ENCODE measurements around the gene RHBDD2. TPM values are rescaled to one million over a fixed set of nuclear protein-coding genes. Genes with fewer than 3 reads are reported as not detected.
A peak's percentile ranks its signal among the peaks of the same experiment; 100 is the strongest.

The RHBDD2 gene
- total RNA-seq, 2 experiments from 2014 or later, result 199 to 208 TPM

DNA sequence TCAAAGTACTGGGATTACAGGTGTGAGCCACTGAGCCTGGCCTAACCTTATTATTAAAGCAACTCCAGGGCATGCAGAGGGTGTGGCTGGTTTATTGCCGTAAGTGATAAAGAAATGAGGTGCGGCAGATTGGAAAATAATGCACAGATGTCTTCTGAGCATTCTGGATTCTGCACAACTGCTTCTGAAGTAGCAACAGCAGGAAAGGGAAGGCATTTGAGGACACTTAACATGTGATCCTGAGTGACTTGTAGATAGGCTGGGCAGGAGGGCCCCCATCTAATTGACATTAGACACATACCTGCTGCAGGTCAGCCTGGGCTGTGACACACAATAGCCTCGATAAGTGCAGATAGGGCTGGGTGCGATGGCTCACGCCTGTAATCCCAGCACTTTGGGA is 5.6 kb downstream of the RHBDD2 start:
- Histone ChIP-seq H3K9me3 (ENCODE audit: control insufficient read depth in 1 of 2, insufficient read depth in 1 of 2, low read length in 2 of 2) (no peaks in the 10 kb centered on the region), H3K4me1 (ENCODE audit: insufficient read depth, low read length) (peaks cover 23% of the 10 kb centered on the region), H3K36me3 (ENCODE audit: insufficient read depth, low read length) (peaks cover 80% of the 10 kb centered on the region), H3K4me3 (ENCODE audit: low read length) (no peak overlapping the region), H3K27me3 (ENCODE audit: control insufficient read depth in 1 of 2, insufficient read depth in 2 of 2, low read length in 2 of 2) (no peaks in the 10 kb centered on the region), H3K27ac (ENCODE audit: low read depth in 1 of 2, low read length in 2 of 2) (no peak overlapping the region)
- TF ChIP-seq, protein P1, sequence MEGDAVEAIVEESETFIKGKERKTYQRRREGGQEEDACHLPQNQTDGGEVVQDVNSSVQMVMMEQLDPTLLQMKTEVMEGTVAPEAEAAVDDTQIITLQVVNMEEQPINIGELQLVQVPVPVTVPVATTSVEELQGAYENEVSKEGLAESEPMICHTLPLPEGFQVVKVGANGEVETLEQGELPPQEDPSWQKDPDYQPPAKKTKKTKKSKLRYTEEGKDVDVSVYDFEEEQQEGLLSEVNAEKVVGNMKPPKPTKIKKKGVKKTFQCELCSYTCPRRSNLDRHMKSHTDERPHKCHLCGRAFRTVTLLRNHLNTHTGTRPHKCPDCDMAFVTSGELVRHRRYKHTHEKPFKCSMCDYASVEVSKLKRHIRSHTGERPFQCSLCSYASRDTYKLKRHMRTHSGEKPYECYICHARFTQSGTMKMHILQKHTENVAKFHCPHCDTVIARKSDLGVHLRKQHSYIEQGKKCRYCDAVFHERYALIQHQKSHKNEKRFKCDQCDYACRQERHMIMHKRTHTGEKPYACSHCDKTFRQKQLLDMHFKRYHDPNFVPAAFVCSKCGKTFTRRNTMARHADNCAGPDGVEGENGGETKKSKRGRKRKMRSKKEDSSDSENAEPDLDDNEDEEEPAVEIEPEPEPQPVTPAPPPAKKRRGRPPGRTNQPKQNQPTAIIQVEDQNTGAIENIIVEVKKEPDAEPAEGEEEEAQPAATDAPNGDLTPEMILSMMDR (IDR thresholded peaks at IDR 0.05), result no peak
- intact Hi-C loops (cut with DNase I, micrococcal nuclease), result loop anchor here in 1 of 2 experiments (5.0 kb wide), 1 partner anchor 123 kb away; no protein-coding TSS in a partner anchor
- H3K27me3 Mint-ChIP-seq, result no peaks in the 10 kb centered on the region
- H3K4me3 Mint-ChIP-seq, result no peak overlapping the region
- H3K4me1 Mint-ChIP-seq (ENCODE audit: low read depth), result peaks cover 12% of the 10 kb centered on the region
- ChIA-PET CTCF (no interaction called here), POLR2A (no interaction called here)
- H3K27ac Mint-ChIP-seq, result no peak overlapping the region
- no peaks in the 10 kb centered on the region for H3K9me3 Mint-ChIP-seq
- DNase-seq (no peak), ATAC-seq (ENCODE audit: poor library complexity) (no peak)
- H3K36me3 Mint-ChIP-seq (ENCODE audit: low read depth), result peaks cover 88% of the 10 kb centered on the region

DNA sequence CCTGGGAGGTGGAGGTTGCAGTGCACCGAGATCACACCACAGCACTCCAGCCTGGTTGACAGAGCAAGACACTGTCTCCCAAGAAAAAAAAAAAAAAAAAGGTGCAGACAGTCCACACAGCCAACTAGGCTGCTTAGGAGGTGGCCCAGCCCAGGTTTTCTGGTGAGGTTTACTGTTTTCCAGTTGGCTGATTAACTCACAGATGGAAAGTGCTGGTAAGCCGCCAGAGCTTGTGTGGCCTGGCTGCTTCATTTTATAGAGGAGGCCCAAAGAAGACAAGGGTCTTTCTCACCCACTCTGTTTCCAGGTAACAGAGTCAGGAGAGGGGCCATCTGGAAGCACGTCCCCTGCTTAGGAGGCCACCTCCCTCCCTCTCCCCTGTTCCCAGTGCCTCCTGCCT is 6.2 kb downstream of the RHBDD2 start:
- H3K9me3 Mint-ChIP-seq, result no peaks in the 10 kb centered on the region
- POLR2A ChIA-PET, result no interaction called here
- Histone ChIP-seq H3K27ac (ENCODE audit: low read depth in 1 of 2, low read length in 2 of 2) (no peak overlapping the region), H3K4me3 (ENCODE audit: low read length) (no peak overlapping the region), H3K27me3 (ENCODE audit: control insufficient read depth in 1 of 2, insufficient read depth in 2 of 2, low read length in 2 of 2) (no peaks in the 10 kb centered on the region), H3K4me1 (ENCODE audit: insufficient read depth, low read length) (peaks cover 17% of the 10 kb centered on the region), H3K9me3 (ENCODE audit: control insufficient read depth in 1 of 2, insufficient read depth in 1 of 2, low read length in 2 of 2) (no peaks in the 10 kb centered on the region), H3K36me3 (ENCODE audit: insufficient read depth, low read length) (peaks cover 80% of the 10 kb centered on the region)
- CTCF ChIA-PET, result no interaction called here
- no peaks in the 10 kb centered on the region for H3K27me3 Mint-ChIP-seq
- no peak overlapping the region for H3K4me3 Mint-ChIP-seq
- no peak for ATAC-seq (ENCODE audit: poor library complexity)
- H3K36me3 Mint-ChIP-seq (ENCODE audit: low read depth), result peaks cover 88% of the 10 kb centered on the region
- peaks cover 6% of the 10 kb centered on the region for H3K4me1 Mint-ChIP-seq (ENCODE audit: low read depth)
- DNase-seq, result no peak
- H3K27ac Mint-ChIP-seq, result no peak overlapping the region
- TF ChIP-seq, protein P1 (IDR thresholded peaks at IDR 0.05), result no peak
- intact Hi-C loops (cut with DNase I, micrococcal nuclease), result no loop called here

DNA sequence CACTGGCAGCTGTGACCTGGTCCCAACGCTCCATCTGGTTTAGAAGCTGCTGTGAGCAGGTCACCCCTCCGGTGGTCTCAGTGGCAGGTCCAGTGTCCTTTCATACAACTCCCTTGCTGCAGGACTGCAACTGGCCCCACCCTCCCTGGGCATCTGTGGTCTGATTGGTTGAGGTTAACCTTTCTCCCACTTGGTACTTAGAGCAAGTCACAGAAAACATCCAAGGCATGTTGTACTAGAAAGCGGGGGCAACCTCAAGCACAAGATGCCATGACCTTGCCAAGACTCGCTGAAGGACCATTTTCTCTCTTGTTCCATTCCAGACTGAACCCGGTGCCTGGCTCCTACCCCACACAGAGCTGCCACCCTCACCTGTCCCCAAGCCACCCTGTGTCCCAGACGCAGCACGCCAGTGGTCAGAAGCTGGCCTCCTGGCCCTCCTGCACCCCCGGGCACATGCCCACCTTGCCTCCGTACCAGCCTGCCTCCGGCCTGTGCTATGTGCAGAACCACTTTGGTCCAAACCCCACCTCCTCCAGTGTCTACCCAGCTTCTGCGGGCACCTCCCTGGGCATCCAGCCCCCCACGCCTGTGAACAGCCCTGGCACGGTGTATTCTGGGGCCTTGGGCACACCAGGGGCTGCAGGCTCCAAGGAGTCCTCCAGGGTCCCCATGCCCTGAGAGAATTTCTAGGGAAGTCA is 9.0 kb downstream of the RHBDD2 start:
- Histone ChIP-seq H3K4me1 (ENCODE audit: insufficient read depth, low read length) (peaks cover 8% of the 10 kb centered on the region), H3K27ac (ENCODE audit: low read depth in 1 of 2, low read length in 2 of 2) (no peak overlapping the region), H3K4me3 (ENCODE audit: low read length) (no peak overlapping the region), H3K9me3 (ENCODE audit: control insufficient read depth in 1 of 2, insufficient read depth in 1 of 2, low read length in 2 of 2) (no peaks in the 10 kb centered on the region), H3K36me3 (ENCODE audit: insufficient read depth, low read length) (peaks cover 53% of the 10 kb centered on the region), H3K27me3 (ENCODE audit: control insufficient read depth in 1 of 2, insufficient read depth in 2 of 2, low read length in 2 of 2) (no peaks in the 10 kb centered on the region)
- Mint-ChIP-seq H3K36me3 (ENCODE audit: low read depth) (peaks cover 60% of the 10 kb centered on the region), H3K4me1 (ENCODE audit: low read depth) (no peaks in the 10 kb centered on the region), H3K4me3 (no peak overlapping the region), H3K27ac (peak overlapping the region; percentile 31), H3K9me3 (no peaks in the 10 kb centered on the region), H3K27me3 (no peaks in the 10 kb centered on the region)
- ATAC-seq (ENCODE audit: poor library complexity) (no peak), DNase-seq (no peak)
- ChIA-PET POLR2A (interaction anchor here (1.0 kb wide), 1 partner anchor 12 kb away, joined by 3 read pairs; no protein-coding TSS in a partner anchor), CTCF (no interaction called here)
- intact Hi-C loops (cut with DNase I, micrococcal nuclease), result no loop called here
- TF ChIP-seq, protein P1 (IDR thresholded peaks at IDR 0.05), result no peak

All from CD4-positive, alpha-beta T cell (primary cell).